HEK293 (cell line): Measurements from ENCODE around the gene MYH14.

Experiments used
- CTCF ChIP-seq: fragments of 450-650 bp; formaldehyde crosslinking; IDR thresholded peaks from 2 replicates; pipeline ENCODE4 v1.5.1; 2016; ENCODE audit warnings: missing biosample characterization, missing genetic modification characterization
- ELK4 ChIP-seq: IDR thresholded peaks from 2 replicates; pipeline ENCODE4 v1.6.1; 2011; ENCODE audit warnings: mild to moderate bottlenecking, low read depth, low read length, borderline replicate concordance
- HIC1 ChIP-seq: fragments of 450-650 bp; formaldehyde crosslinking; IDR thresholded peaks from 2 replicates; pipeline ENCODE4 v1.5.1; 2016; ENCODE audit warnings: missing biosample characterization, missing genetic modification characterization
- KLF1 ChIP-seq: fragments of 450-650 bp; formaldehyde crosslinking; IDR thresholded peaks from 2 replicates; pipeline ENCODE4 v1.5.1; 2016; ENCODE audit warnings: missing biosample characterization, missing genetic modification characterization
- PRDM6 ChIP-seq: fragments of 450-650 bp; formaldehyde crosslinking; IDR thresholded peaks from 2 replicates; pipeline ENCODE4 v1.5.1; 2017; ENCODE audit warnings: missing biosample characterization, missing genetic modification characterization
- SP7 ChIP-seq: fragments of 450-650 bp; formaldehyde crosslinking; IDR thresholded peaks from 2 replicates; pipeline ENCODE4 v1.5.1; 2016; ENCODE audit warnings: missing biosample characterization, missing genetic modification characterization
- YY2 ChIP-seq: fragments of 450-650 bp; formaldehyde crosslinking; IDR thresholded peaks from 2 replicates; pipeline ENCODE4 v1.5.1; 2016; ENCODE audit warnings: missing biosample characterization, missing genetic modification characterization
- ZBTB20 ChIP-seq: fragments of 450-650 bp; formaldehyde crosslinking; IDR thresholded peaks from 2 replicates; pipeline ENCODE4 v1.5.1; 2016; ENCODE audit warnings: missing biosample characterization, missing genetic modification characterization
- ZFP69B ChIP-seq: fragments of 450-650 bp; formaldehyde crosslinking; IDR thresholded peaks from 2 replicates; pipeline ENCODE4 v1.5.1; 2016; ENCODE audit warnings: missing biosample characterization, missing genetic modification characterization
- ZNF112 ChIP-seq: fragments of 450-650 bp; formaldehyde crosslinking; IDR thresholded peaks from 2 replicates; pipeline ENCODE4 v1.5.0; 2017; ENCODE audit warnings: missing biosample characterization, missing genetic modification characterization
- ZNF121 ChIP-seq: fragments of 450-650 bp; formaldehyde crosslinking; IDR thresholded peaks from 2 replicates; pipeline ENCODE4 v1.5.1; 2016; ENCODE audit warnings: missing biosample characterization, missing genetic modification characterization
- ZNF174 ChIP-seq: fragments of 450-650 bp; formaldehyde crosslinking; IDR thresholded peaks from 2 replicates; pipeline ENCODE4 v1.5.0; 2017; ENCODE audit warnings: missing biosample characterization, mild to moderate bottlenecking, missing genetic modification characterization
- ZNF202 ChIP-seq: fragments of 450-650 bp; formaldehyde crosslinking; IDR thresholded peaks from 2 replicates; pipeline ENCODE4 v1.5.1; 2016; ENCODE audit warnings: missing biosample characterization, missing genetic modification characterization, borderline replicate concordance
- ZNF24 ChIP-seq: fragments of 450-650 bp; formaldehyde crosslinking; IDR thresholded peaks from 2 replicates; pipeline ENCODE4 v1.5.1; 2016; ENCODE audit warnings: missing biosample characterization, missing genetic modification characterization
- ZNF391 ChIP-seq: fragments of 450-650 bp; formaldehyde crosslinking; IDR thresholded peaks from 2 replicates; pipeline ENCODE4 v1.5.1; 2016; ENCODE audit warnings: low read depth, missing biosample characterization, missing genetic modification characterization, borderline replicate concordance
- ZNF394 ChIP-seq: fragments of 450-650 bp; formaldehyde crosslinking; IDR thresholded peaks from 2 replicates; pipeline ENCODE4 v1.5.1; 2016; ENCODE audit warnings: missing biosample characterization, missing genetic modification characterization, mild to moderate bottlenecking, moderate library complexity, borderline replicate concordance
- ZNF433 ChIP-seq: fragments of 450-650 bp; formaldehyde crosslinking; IDR thresholded peaks from 2 replicates; pipeline ENCODE4 v1.5.1; 2016; ENCODE audit warnings: missing biosample characterization, missing genetic modification characterization, low read depth
- ZNF501 ChIP-seq: fragments of 450-650 bp; formaldehyde crosslinking; IDR thresholded peaks from 2 replicates; pipeline ENCODE4 v1.5.1; 2016; ENCODE audit warnings: missing biosample characterization, missing genetic modification characterization
- ZNF518A ChIP-seq: fragments of 450-650 bp; formaldehyde crosslinking; conservative IDR thresholded peaks from 2 replicates; pipeline ENCODE4 v1.5.1; 2016; ENCODE audit warnings: low read depth, missing biosample characterization, missing genetic modification characterization
- ZNF530 ChIP-seq: fragments of 450-650 bp; formaldehyde crosslinking; IDR thresholded peaks from 2 replicates; pipeline ENCODE4 v1.5.1; 2016; ENCODE audit warnings: low read depth, missing biosample characterization, missing genetic modification characterization
- ZNF555 ChIP-seq: fragments of 450-650 bp; formaldehyde crosslinking; conservative IDR thresholded peaks from 2 replicates; pipeline ENCODE4 v1.5.1; 2017; ENCODE audit warnings: missing biosample characterization, mild to moderate bottlenecking, missing genetic modification characterization, inconsistent platforms
- ZNF623 ChIP-seq: fragments of 450-650 bp; formaldehyde crosslinking; IDR thresholded peaks from 2 replicates; pipeline ENCODE4 v1.5.1; 2016; ENCODE audit warnings: missing biosample characterization, missing genetic modification characterization
- ZSCAN18 ChIP-seq: fragments of 450-650 bp; formaldehyde crosslinking; IDR thresholded peaks from 2 replicates; pipeline ENCODE4 v1.5.1; 2016; ENCODE audit warnings: missing biosample characterization, missing genetic modification characterization
- ZSCAN5A ChIP-seq: fragments of 450-650 bp; formaldehyde crosslinking; IDR thresholded peaks from 2 replicates; pipeline ENCODE4 v1.5.1; 2016; ENCODE audit warnings: missing biosample characterization, missing genetic modification characterization

The MYH14 gene

GRCh38 chr19:50315773-50316448 lies 112.5 kb downstream of the MYH14 start (continued):
- no peak for TF ChIP-seq ZSCAN5A (tag by site-specific recombination)
- TF ChIP-seq ZNF394 (tag by site-specific recombination) = no peak
- no peak for TF ChIP-seq ZNF202 (tag by site-specific recombination)
- peak; percentile 63; the same call in 1 of the 2 replicates for TF ChIP-seq ZNF24 (tag by site-specific recombination)
- no peak for TF ChIP-seq ZSCAN18 (tag by site-specific recombination)
- TF ChIP-seq KLF1 (tag by site-specific recombination) = peak; percentile 57
- no peak for TF ChIP-seq PRDM6 (tag by site-specific recombination)
- no peak for TF ChIP-seq ZNF530 (tag by site-specific recombination)
- TF ChIP-seq ZNF623 (tag by site-specific recombination) = peak; percentile 15; the same call in 1 of the 2 replicates
- no peak for TF ChIP-seq ZNF112 (tag by site-specific recombination)
- TF ChIP-seq ZNF433 (tag by site-specific recombination) = no peak
- 0 out of 2 replicates have a peak, but pooled peaks have one; percentile 8 for TF ChIP-seq CTCF (tag by site-specific recombination)
- no peak for TF ChIP-seq ZNF121 (tag by site-specific recombination)
- TF ChIP-seq ZNF174 = no peak
- no peak for TF ChIP-seq ZFP69B (tag by site-specific recombination)
- no peak for TF ChIP-seq ZNF501 (tag by site-specific recombination)
- peak; percentile 77 for TF ChIP-seq ZBTB20 (tag by site-specific recombination)
- TF ChIP-seq HIC1 = no peak
- TF ChIP-seq ELK4 = peak; percentile 57; the same call in 1 of the 2 replicates
- no peak for TF ChIP-seq ZNF555 (tag by site-specific recombination)
- TF ChIP-seq ZNF391 (tag by site-specific recombination) = peak; percentile 30; the same call in 1 of the 2 replicates
- no peak for TF ChIP-seq ZNF518A (tag by site-specific recombination)
- TF ChIP-seq YY2 = peak; percentile 69
- TF ChIP-seq SP7 (tag by site-specific recombination) = peak; percentile 71
